Suprapubic skin (tissue), 4 donors: ENCODE results near the gene SLC19A2. TPM values are rescaled to one million over a fixed set of nuclear protein-coding genes. Genes with fewer than 3 reads are reported as not detected.
A peak's percentile ranks its signal among the peaks of the same experiment; 100 is the strongest.

Experiments
- DNase-seq, 2 donors: peaks; one replicate each; pipeline ENCODE4 v3.0.0-alpha.2; 2019; ENCODE audit warnings: low spot score in 2 of 2
- H3K27ac ChIP-seq: fragments of 200-600 bp; sonication (generic); one replicate; pipeline ENCODE4 v1.5.1; 2019
- H3K27me3 ChIP-seq: fragments of 200-600 bp; sonication (generic); one replicate; pipeline ENCODE4 v1.5.1; 2019
- H3K36me3 ChIP-seq: fragments of 200-600 bp; sonication (generic); one replicate; pipeline ENCODE4 v1.5.1; 2019
- H3K4me1 ChIP-seq: fragments of 200-600 bp; sonication (generic); one replicate; pipeline ENCODE4 v1.5.1; 2019
- H3K4me3 ChIP-seq: fragments of 200-600 bp; sonication (generic); one replicate; pipeline ENCODE4 v1.5.1; 2019; ENCODE audit warnings: mild to moderate bottlenecking
- H3K9me3 ChIP-seq: fragments of 200-600 bp; sonication (generic); one replicate; pipeline ENCODE4 v1.5.1; 2019
- EP300 ChIP-seq: sonication (generic); formaldehyde crosslinking; IDR thresholded peaks from one replicate; pipeline ENCODE4 v1.6.1; 2017; ENCODE audit warnings: antibody characterized with exemption
- POLR2A ChIP-seq, 2 donors: fragments of 450-650 bp; IDR thresholded peaks; one replicate each; pipeline ENCODE4 v1.6.1; 2017; ENCODE audit warnings: antibody characterized with exemption in 2 of 2, mild to moderate bottlenecking in 2 of 2, moderate library complexity in 2 of 2
- POLR2AphosphoS5 ChIP-seq, 3 donors: sonication (generic); formaldehyde crosslinking; IDR thresholded peaks; one replicate each; pipeline ENCODE4 v1.6.1; 2017; ENCODE audit warnings: antibody characterized with exemption in 3 of 3
- WGBS: methylation state at CpG from one replicate; pipeline ENCODE4 v1.1.5; 2018; 5-methylcytosine and 5-hydroxymethylcytosine counted together
- total RNA-seq, 4 donors: library from RNA; depleted of rRNA; stranded (reverse); fragments of >200 nt; gene quantifications; one replicate each; pipeline ENCODE4 v1.1.0, GENCODE V29; 2016
- TF ChIP-seq, protein P1 (sequence below), 2 donors: fragments of 200-600 bp in 1 of 2; fragments of 450-650 bp in 1 of 2; sonication (generic) in 1 of 2; IDR thresholded peaks; one replicate each; pipeline ENCODE4 v1.5.1; 2016 to 2019; ENCODE audit warnings: antibody characterized with exemption in 2 of 2, mild to moderate bottlenecking in 1 of 2, moderate library complexity in 1 of 2

Gene SLC19A2
- total RNA-seq, 4 donors from 2014 or later = 21.9 to 38.7 (median 30.5) TPM

GRCh38 chr1:169487561-169487960 lies 1.8 kb upstream of the SLC19A2 start:
- Histone ChIP-seq H3K27ac (no peak overlapping the region), H3K36me3 (no peaks in the 10 kb centered on the region), H3K4me3 (no peak overlapping the region), H3K4me1 (peaks cover 36% of the 10 kb centered on the region), H3K27me3 (no peaks in the 10 kb centered on the region), H3K9me3 (no peaks in the 10 kb centered on the region)
- no peak for DNase-seq
- no peak for TF ChIP-seq EP300
- TF ChIP-seq POLR2A (IDR thresholded peaks at IDR 0.05) = no peak
- TF ChIP-seq, protein P1, sequence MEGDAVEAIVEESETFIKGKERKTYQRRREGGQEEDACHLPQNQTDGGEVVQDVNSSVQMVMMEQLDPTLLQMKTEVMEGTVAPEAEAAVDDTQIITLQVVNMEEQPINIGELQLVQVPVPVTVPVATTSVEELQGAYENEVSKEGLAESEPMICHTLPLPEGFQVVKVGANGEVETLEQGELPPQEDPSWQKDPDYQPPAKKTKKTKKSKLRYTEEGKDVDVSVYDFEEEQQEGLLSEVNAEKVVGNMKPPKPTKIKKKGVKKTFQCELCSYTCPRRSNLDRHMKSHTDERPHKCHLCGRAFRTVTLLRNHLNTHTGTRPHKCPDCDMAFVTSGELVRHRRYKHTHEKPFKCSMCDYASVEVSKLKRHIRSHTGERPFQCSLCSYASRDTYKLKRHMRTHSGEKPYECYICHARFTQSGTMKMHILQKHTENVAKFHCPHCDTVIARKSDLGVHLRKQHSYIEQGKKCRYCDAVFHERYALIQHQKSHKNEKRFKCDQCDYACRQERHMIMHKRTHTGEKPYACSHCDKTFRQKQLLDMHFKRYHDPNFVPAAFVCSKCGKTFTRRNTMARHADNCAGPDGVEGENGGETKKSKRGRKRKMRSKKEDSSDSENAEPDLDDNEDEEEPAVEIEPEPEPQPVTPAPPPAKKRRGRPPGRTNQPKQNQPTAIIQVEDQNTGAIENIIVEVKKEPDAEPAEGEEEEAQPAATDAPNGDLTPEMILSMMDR (IDR thresholded peaks at IDR 0.05) = no peak
- TF ChIP-seq POLR2AphosphoS5 (IDR thresholded peaks at IDR 0.05) = no peak
- WGBS = 94% methylated on average over 16 of the region's 16 CpGs

DNA sequence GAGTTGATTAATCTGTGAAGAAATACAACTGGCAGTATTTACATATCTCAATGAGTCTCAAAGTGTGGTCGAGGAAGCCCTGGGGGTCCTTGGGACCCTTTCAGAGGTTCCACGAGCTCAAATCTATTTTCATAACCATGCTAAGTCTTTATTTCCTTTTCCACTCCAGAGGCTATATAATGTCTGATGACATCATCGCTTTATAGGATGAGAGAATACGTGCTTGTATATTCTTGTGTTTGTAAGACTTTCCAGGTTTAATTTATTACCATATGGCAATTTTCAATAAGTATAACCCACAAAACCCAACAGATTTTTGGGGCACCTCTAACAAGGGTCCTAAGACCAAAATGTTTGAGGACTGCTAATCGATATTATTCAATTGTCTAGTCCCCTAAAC lies 1.4 kb upstream of the SLC19A2 start:
- H3K9me3 ChIP-seq = no peaks in the 10 kb centered on the region
- peak overlapping the region; percentile 78 for H3K4me3 ChIP-seq
- no peaks in the 10 kb centered on the region for H3K36me3 ChIP-seq
- H3K4me1 ChIP-seq = peaks cover 36% of the 10 kb centered on the region
- peak overlapping the region; percentile 97 for H3K27ac ChIP-seq
- DNase-seq = no peak
- TF ChIP-seq, protein P1 (IDR thresholded peaks at IDR 0.05) = no peak
- TF ChIP-seq EP300 = no peak
- no peak for TF ChIP-seq POLR2AphosphoS5 (IDR thresholded peaks at IDR 0.05)
- no peak for TF ChIP-seq POLR2A (IDR thresholded peaks at IDR 0.05)
- 84% methylated on average over 5 of the region's 5 CpGs for WGBS
- H3K27me3 ChIP-seq = no peaks in the 10 kb centered on the region

- H3K27me3 ChIP-seq = no peaks in the 10 kb centered on the region
- TF ChIP-seq POLR2AphosphoS5 (IDR thresholded peaks at IDR 0.05) (no peak), POLR2A (IDR thresholded peaks at IDR 0.05) (no peak), EP300 (no peak)
- 4% methylated on average over 14 of the region's 14 CpGs for WGBS
- H3K4me1 ChIP-seq = peaks cover 36% of the 10 kb centered on the region
- peak overlapping the region; percentile 78 for H3K4me3 ChIP-seq
- no peaks in the 10 kb centered on the region for H3K9me3 ChIP-seq
- H3K27ac ChIP-seq = peak overlapping the region; percentile 97
- H3K36me3 ChIP-seq = no peaks in the 10 kb centered on the region
- DNase-seq = no peak
Observed at GRCh38 chr1:169486281-169487051, 722 bp upstream of the SLC19A2 start.

- no peak for TF ChIP-seq EP300
- TF ChIP-seq POLR2AphosphoS5 (IDR thresholded peaks at IDR 0.05) = no peak
- TF ChIP-seq, protein P1 (IDR thresholded peaks at IDR 0.05) = no peak
- no peak for TF ChIP-seq POLR2A (IDR thresholded peaks at IDR 0.05)
- Histone ChIP-seq H3K27ac (peak overlapping the region; percentile 97), H3K9me3 (no peaks in the 10 kb centered on the region), H3K4me1 (peaks cover 36% of the 10 kb centered on the region), H3K36me3 (no peaks in the 10 kb centered on the region), H3K4me3 (peak overlapping the region; percentile 78), H3K27me3 (no peaks in the 10 kb centered on the region)
- WGBS = 13% methylated on average over 15 of the region's 15 CpGs
- DNase-seq = peak; percentile 76 to 82
Observed at GRCh38 chr1:169484683-169485430, 887 bp downstream of the SLC19A2 start.

DNA sequence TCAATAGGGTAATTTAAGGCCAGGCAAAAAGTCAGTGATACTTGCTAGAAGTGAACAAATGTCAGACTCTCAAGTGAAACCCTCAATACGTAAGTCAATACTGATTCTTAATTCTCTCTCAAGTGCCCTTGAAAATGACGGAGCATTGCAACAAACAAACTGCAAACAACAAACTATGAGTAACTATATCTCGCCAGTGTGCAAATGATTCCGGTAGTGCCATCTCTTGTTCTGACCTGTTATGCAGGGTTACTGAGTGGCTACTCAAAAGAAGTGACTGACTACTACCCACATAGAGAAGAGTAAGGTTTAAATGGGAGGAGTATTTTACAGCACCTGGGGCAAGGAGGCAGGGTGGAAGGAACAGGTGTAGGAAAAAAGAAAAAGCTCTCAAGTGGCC lies 1.6 kb downstream of the SLC19A2 start:
- DNase-seq = no peak
- Histone ChIP-seq H3K36me3 (no peaks in the 10 kb centered on the region), H3K4me3 (peak overlapping the region; percentile 78)

More for the DNA sequence above, 1.6 kb downstream of the SLC19A2 start:
- Histone ChIP-seq H3K4me1 (peaks cover 40% of the 10 kb centered on the region), H3K9me3 (no peaks in the 10 kb centered on the region), H3K27ac (peak overlapping the region; percentile 97), H3K27me3 (no peaks in the 10 kb centered on the region)
- 56% methylated on average over 4 of the region's 4 CpGs for WGBS
- TF ChIP-seq POLR2AphosphoS5 (IDR thresholded peaks at IDR 0.05) = no peak
- TF ChIP-seq, protein P1 (IDR thresholded peaks at IDR 0.05) = no peak
- TF ChIP-seq POLR2A (IDR thresholded peaks at IDR 0.05) = no peak
- no peak for TF ChIP-seq EP300
